Fibroblast of skin of right quadriceps (primary cell): ENCODE results near the gene MSI2.

Experiments used
- DNase-seq: peaks from one replicate; pipeline ENCODE4 v3.0.0-alpha.2; 2013

MSI2 gene

GRCh38 chr17:57707892-57708291 is 451.6 kb downstream of the MSI2 start:
- no peak for DNase-seq

GRCh38 chr17:57708410-57708809 is 452.1 kb downstream of the MSI2 start:
- DNase-seq, result no peak

- DNase-seq, result no peak
These were observed 456.8 kb downstream of the MSI2 start for GRCh38 chr17:57713140-57713539.

- no peak for DNase-seq
These were observed 458.4 kb downstream of the MSI2 start for GRCh38 chr17:57714665-57715180.

- no peak for DNase-seq
These were observed 459.7 kb downstream of the MSI2 start for GRCh38 chr17:57715981-57716380.

GRCh38 chr17:57718878-57719277 is 462.6 kb downstream of the MSI2 start:
- no peak for DNase-seq

GRCh38 chr17:57720386-57721035 is 464.2 kb downstream of the MSI2 start:
- DNase-seq, result no peak

- DNase-seq, result no peak
These were observed 465.8 kb downstream of the MSI2 start for GRCh38 chr17:57721967-57722703.

GRCh38 chr17:57722704-57723043 is 466.4 kb downstream of the MSI2 start:
- DNase-seq, result no peak

GRCh38 chr17:57723427-57724025 is 467.2 kb downstream of the MSI2 start:
- DNase-seq, result no peak

GRCh38 chr17:57724026-57724728 is 467.9 kb downstream of the MSI2 start:
- peak; percentile 15 for DNase-seq

GRCh38 chr17:57724729-57725125 is 468.4 kb downstream of the MSI2 start:
- no peak for DNase-seq

GRCh38 chr17:57726213-57726790 is 470.0 kb downstream of the MSI2 start:
- no peak for DNase-seq

GRCh38 chr17:57726838-57727237 is 470.5 kb downstream of the MSI2 start:
- DNase-seq, result no peak

- DNase-seq, result no peak
These were observed 471.4 kb downstream of the MSI2 start for GRCh38 chr17:57727630-57728175.

- DNase-seq, result no peak
These were observed 473.8 kb downstream of the MSI2 start for GRCh38 chr17:57730026-57730701.

GRCh38 chr17:57732062-57732461 is 475.7 kb downstream of the MSI2 start:
- no peak for DNase-seq

GRCh38 chr17:57733085-57733484 is 476.8 kb downstream of the MSI2 start:
- no peak for DNase-seq
